ENCODE data around the gene PLXNA4. TPM values are rescaled to one million over a fixed set of nuclear protein-coding genes. Genes with fewer than 3 reads are reported as not detected.

PLXNA4 gene
- total RNA-seq, 1 donor from 2014 or later = 17.6 TPM

GRCh38 chr7:132440151-132440550 lies 136.1 kb downstream of the PLXNA4 start:
- ATAC-seq = no peak
- no peak for DNase-seq (ENCODE audit: missing footprints)
- intact Hi-C loops (cut with DNase I) = loop anchor here (2.0 to 5.0 kb wide), 2 partner anchors 25 to 77 kb away; no protein-coding TSS in a partner anchor

- intact Hi-C loops (cut with DNase I) = loop anchor here (5.0 kb wide), 2 partner anchors 107 to 138 kb away; partner anchors contain the start of gene PLXNA4
- ATAC-seq (no peak), DNase-seq (ENCODE audit: missing footprints) (no peak)
These were observed 137.3 kb downstream of the PLXNA4 start for GRCh38 chr7:132438926-132439325.

- intact Hi-C loops (cut with DNase I) = loop anchor here (5.0 kb wide), 2 partner anchors 105 to 140 kb away; partner anchors contain the start of gene PLXNA4
- ATAC-seq = peak; percentile 47
- no peak for DNase-seq (ENCODE audit: missing footprints)
These were observed 138.5 kb downstream of the PLXNA4 start for GRCh38 chr7:132437730-132438129.

GRCh38 chr7:132436121-132436520 lies 140.1 kb downstream of the PLXNA4 start:
- intact Hi-C loops (cut with DNase I) = loop anchor here (5.0 kb wide), 2 partner anchors 104 to 141 kb away; partner anchors contain the start of gene PLXNA4
- DNase-seq (ENCODE audit: missing footprints) (no peak), ATAC-seq (peak; percentile 67)

GRCh38 chr7:132435016-132435990 lies 141.0 kb downstream of the PLXNA4 start:
- intact Hi-C loops (cut with DNase I) = loop anchor here (5.0 kb wide), 2 partner anchors 103 to 142 kb away; partner anchors contain the start of gene PLXNA4
- no peak for ATAC-seq

GRCh38 chr7:132434041-132434440 lies 142.2 kb downstream of the PLXNA4 start:
- no peak for DNase-seq (ENCODE audit: missing footprints)
- intact Hi-C loops (cut with DNase I) = no loop called here
- ATAC-seq = no peak

More at GRCh38 chr7:132435016-132435990, 141.0 kb downstream of the PLXNA4 start:
- DNase-seq (ENCODE audit: missing footprints) = no peak

- DNase-seq (ENCODE audit: missing footprints) (no peak), ATAC-seq (no peak)
- intact Hi-C loops (cut with DNase I) = no loop called here
These were observed 143.0 kb downstream of the PLXNA4 start for GRCh38 chr7:132433301-132433700.

GRCh38 chr7:132430861-132431822 lies 145.1 kb downstream of the PLXNA4 start:
- ATAC-seq = no peak
- DNase-seq (ENCODE audit: missing footprints) = no peak
- intact Hi-C loops (cut with DNase I) = no loop called here

- no peak for ATAC-seq
- intact Hi-C loops (cut with DNase I) = no loop called here
- no peak for DNase-seq (ENCODE audit: missing footprints)
These were observed 146.0 kb downstream of the PLXNA4 start for GRCh38 chr7:132430041-132430855.

GRCh38 chr7:132429181-132429580 lies 147.1 kb downstream of the PLXNA4 start:
- ATAC-seq = no peak
- intact Hi-C loops (cut with DNase I) = no loop called here

GRCh38 chr7:132428247-132428919 lies 147.9 kb downstream of the PLXNA4 start:
- DNase-seq (ENCODE audit: missing footprints) = no peak
- ATAC-seq = no peak
- intact Hi-C loops (cut with DNase I) = no loop called here

More at GRCh38 chr7:132429181-132429580, 147.1 kb downstream of the PLXNA4 start:
- no peak for DNase-seq (ENCODE audit: missing footprints)

- intact Hi-C loops (cut with DNase I) = no loop called here
- DNase-seq (ENCODE audit: missing footprints) (no peak), ATAC-seq (no peak)
These were observed 150.3 kb downstream of the PLXNA4 start for GRCh38 chr7:132425942-132426341.

- DNase-seq (ENCODE audit: missing footprints) (no peak), ATAC-seq (no peak)
- intact Hi-C loops (cut with DNase I) = no loop called here
These were observed 151.2 kb downstream of the PLXNA4 start for GRCh38 chr7:132424821-132425724.

- intact Hi-C loops (cut with DNase I) = no loop called here
- ATAC-seq (no peak), DNase-seq (ENCODE audit: missing footprints) (no peak)
These were observed 152.0 kb downstream of the PLXNA4 start for GRCh38 chr7:132424277-132424676.

GRCh38 chr7:132423594-132424200 lies 152.6 kb downstream of the PLXNA4 start:
- ATAC-seq = peak; percentile 28
- no peak for DNase-seq (ENCODE audit: missing footprints)
- intact Hi-C loops (cut with DNase I) = no loop called here

GRCh38 chr7:132422502-132423111 lies 153.7 kb downstream of the PLXNA4 start:
- ATAC-seq = peak; percentile 27
- DNase-seq (ENCODE audit: missing footprints) = peak; percentile 58
- intact Hi-C loops (cut with DNase I) = no loop called here

Measured in Right ventricle myocardium inferior (tissue), 1 donor.